ENCODE data around the gene ARHGAP24.
"Not testable (repeated sequence)": the region's sequence is repeated elsewhere in the genome, so short reads cannot be mapped to it uniquely, and the experiment has no call there.

Gene ARHGAP24

DNA sequence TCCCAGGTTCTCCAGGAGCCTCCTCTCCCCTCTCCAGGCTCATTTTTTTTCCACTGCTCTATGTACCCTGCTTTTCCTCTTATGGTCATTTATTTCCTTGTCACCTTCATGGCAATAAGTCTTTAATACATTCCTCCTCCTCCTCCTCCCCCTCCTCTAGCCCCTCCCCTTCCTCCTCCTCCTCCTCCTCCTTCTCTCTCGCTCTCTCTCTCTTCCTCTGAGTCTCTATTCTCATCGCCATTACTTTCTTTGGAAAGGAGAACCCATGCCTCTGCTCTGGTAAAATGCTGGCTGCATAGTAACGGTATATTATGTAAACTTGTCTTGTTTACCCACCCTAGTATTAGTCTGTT is 35.7 kb downstream of the ARHGAP24 start:
- Histone ChIP-seq H3K36me3 (ENCODE audit: control insufficient read depth in 4 of 4, insufficient read depth in 4 of 4, low read length in 3 of 4) (no peaks in the 10 kb centered on the region), H3K4me3 (ENCODE audit: control insufficient read depth in 1 of 7, extremely low read depth in 1 of 7, insufficient read depth in 4 of 7, low read depth in 2 of 7, low read length in 6 of 7) (no peak overlapping the region), H3K27me3 (replicated peaks in 2 of 5; ENCODE audit: control insufficient read depth in 4 of 5, insufficient read depth in 5 of 5, low read length in 4 of 5) (no peaks in the 10 kb centered on the region), H3K27ac (ENCODE audit: insufficient read depth in 1 of 2, low read depth in 1 of 2, low read length in 2 of 2, poor library complexity in 1 of 2, severe bottlenecking in 2 of 2) (no peak overlapping the region), H3K9me3 (ENCODE audit: control extremely low read depth in 1 of 5, control insufficient read depth in 4 of 5, insufficient read depth in 2 of 5, low read depth in 1 of 5, low read length in 4 of 5) (peaks cover 0 to 4% (median 0%) of the 10 kb centered on the region in 5 experiments), H3K4me1 (ENCODE audit: control extremely low read depth in 1 of 4, control insufficient read depth in 4 of 4, insufficient read depth in 4 of 4, low read length in 3 of 4) (peaks cover 0 to 1% (median 0%) of the 10 kb centered on the region in 4 experiments)
- WGBS (ENCODE audit: insufficient coverage) = no CpG with 5 or more reads among the region's 3 CpGs
- CTCF ChIA-PET = no interaction called here
- no peak for DNase-seq
- POLR2A ChIA-PET = no interaction called here

DNA sequence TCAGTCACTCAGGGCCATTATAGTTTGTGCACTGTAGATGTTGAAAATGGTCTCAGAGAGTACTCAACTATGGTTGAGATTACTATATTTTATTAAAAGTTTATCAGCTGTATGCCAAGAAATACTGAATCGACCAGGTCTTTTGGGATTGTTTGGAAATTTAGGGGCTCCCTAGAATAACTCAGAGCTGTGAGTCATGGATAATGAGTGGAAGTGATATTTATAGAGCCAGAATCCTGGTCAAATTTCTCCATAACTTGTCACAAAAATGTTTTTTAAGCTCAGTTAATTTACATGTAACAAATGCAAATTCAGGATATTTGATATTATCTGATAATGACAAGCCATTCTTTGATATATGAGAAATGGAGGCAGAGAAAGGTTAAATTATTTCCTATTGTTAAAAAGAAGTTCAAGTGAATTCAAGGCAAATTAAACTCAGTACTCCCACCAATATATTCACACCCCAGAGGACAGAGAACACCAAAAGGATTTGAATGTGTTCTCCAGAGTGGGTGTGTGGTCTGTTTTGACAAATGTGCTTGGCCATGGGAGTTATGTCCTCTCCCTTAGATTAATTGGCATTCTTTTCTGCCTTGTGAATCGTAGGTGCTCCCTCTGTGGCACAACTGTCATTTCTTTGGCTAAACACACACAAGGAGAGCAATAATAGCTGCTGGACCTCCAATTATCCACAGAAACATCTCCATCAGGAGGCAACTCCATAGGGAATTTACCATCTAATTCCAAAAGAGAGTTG is 37.7 kb downstream of the ARHGAP24 start:
- Histone ChIP-seq H3K9me3 (ENCODE audit: control extremely low read depth in 1 of 5, control insufficient read depth in 4 of 5, insufficient read depth in 2 of 5, low read depth in 1 of 5, low read length in 4 of 5) (no peaks in the 10 kb centered on the region), H3K4me3 (ENCODE audit: control insufficient read depth in 1 of 7, extremely low read depth in 1 of 7, insufficient read depth in 4 of 7, low read depth in 2 of 7, low read length in 6 of 7) (no peak overlapping the region), H3K27ac (ENCODE audit: insufficient read depth in 1 of 2, low read depth in 1 of 2, low read length in 2 of 2, poor library complexity in 1 of 2, severe bottlenecking in 2 of 2) (no peak overlapping the region), H3K4me1 (ENCODE audit: control extremely low read depth in 1 of 4, control insufficient read depth in 4 of 4, insufficient read depth in 4 of 4, low read length in 3 of 4) (peaks cover 0 to 1% (median 0%) of the 10 kb centered on the region in 4 experiments), H3K27me3 (replicated peaks in 2 of 5; ENCODE audit: control insufficient read depth in 4 of 5, insufficient read depth in 5 of 5, low read length in 4 of 5) (no peaks in the 10 kb centered on the region), H3K36me3 (ENCODE audit: control insufficient read depth in 4 of 4, insufficient read depth in 4 of 4, low read length in 3 of 4) (no peaks in the 10 kb centered on the region)
- CTCF ChIA-PET = interaction anchor here (1.4 kb wide), 1 partner anchor 14 kb away, joined by 3 read pairs; no protein-coding TSS in a partner anchor
- DNase-seq = no peak
- WGBS (ENCODE audit: insufficient coverage) = 38% methylated on average over 1 of the region's 2 CpGs
- POLR2A ChIA-PET = interaction anchor here (0.6 kb wide), 1 partner anchor 29 kb away, joined by 3 read pairs; no protein-coding TSS in a partner anchor

DNA sequence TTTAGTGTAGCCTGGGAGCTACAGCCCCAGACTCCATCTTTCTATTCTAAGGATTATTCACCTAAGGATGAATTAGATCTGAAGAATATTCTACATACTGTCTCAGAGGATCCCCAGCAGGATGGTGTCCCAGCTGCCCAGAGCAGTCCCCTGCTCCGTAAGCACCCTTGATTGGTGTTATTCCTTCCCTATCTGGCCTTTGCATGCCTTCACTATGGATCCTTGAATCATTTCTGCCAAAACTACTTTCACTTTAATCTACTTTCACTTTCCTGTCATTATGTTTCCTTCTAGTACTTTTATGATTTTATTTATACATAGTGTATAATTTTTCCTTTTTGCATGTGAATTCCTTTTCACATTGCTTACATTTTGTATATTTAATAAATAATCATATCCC is 39.2 kb downstream of the ARHGAP24 start:
- ChIA-PET POLR2A (no interaction called here), CTCF (no interaction called here)
- peak overlapping the region in 1 of 7 experiments; percentile 33 for H3K4me3 ChIP-seq (ENCODE audit: control insufficient read depth in 1 of 7, extremely low read depth in 1 of 7, insufficient read depth in 4 of 7, low read depth in 2 of 7, low read length in 6 of 7)
- no peaks in the 10 kb centered on the region for H3K27me3 ChIP-seq (replicated peaks in 2 of 5; ENCODE audit: control insufficient read depth in 4 of 5, insufficient read depth in 5 of 5, low read length in 4 of 5)
- DNase-seq = peak in 1 of 3 donors; percentile 20
- no peaks in the 10 kb centered on the region for H3K9me3 ChIP-seq (ENCODE audit: control extremely low read depth in 1 of 5, control insufficient read depth in 4 of 5, insufficient read depth in 2 of 5, low read depth in 1 of 5, low read length in 4 of 5)
- no peak overlapping the region for H3K27ac ChIP-seq (ENCODE audit: insufficient read depth in 1 of 2, low read depth in 1 of 2, low read length in 2 of 2, poor library complexity in 1 of 2, severe bottlenecking in 2 of 2)
- 64% methylated on average over 1 of the region's 1 CpG for WGBS (ENCODE audit: insufficient coverage)
- H3K4me1 ChIP-seq (ENCODE audit: control extremely low read depth in 1 of 4, control insufficient read depth in 4 of 4, insufficient read depth in 4 of 4, low read length in 3 of 4) = peaks cover 0 to 1% (median 0%) of the 10 kb centered on the region in 4 experiments
- H3K36me3 ChIP-seq (ENCODE audit: control insufficient read depth in 4 of 4, insufficient read depth in 4 of 4, low read length in 3 of 4) = no peaks in the 10 kb centered on the region

DNA sequence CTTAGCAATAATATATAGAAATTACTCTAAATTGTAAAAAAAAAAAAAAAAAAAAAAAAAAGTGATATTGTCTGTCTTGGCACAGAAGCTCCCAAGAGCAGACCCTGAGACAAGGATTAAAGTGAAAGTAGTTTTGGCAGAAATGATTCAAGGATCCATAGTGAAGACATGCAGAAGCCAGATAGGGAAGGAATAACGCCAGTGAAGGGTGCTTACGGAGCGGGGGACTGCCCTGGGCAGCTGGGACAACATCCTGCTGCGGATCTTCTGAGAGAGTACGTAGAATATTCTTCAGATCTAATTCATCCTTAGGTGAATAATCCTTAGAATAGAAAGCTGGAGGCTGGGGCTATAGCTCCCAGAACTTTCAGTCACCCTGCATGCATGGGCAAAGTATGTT is 39.8 kb downstream of the ARHGAP24 start:
- ChIA-PET POLR2A (interaction anchor here (0.6 kb wide), 1 partner anchor 201 kb away, joined by 4 read pairs; no protein-coding TSS in a partner anchor), CTCF (no interaction called here)
- WGBS (ENCODE audit: insufficient coverage) = 92% methylated on average over 2 of the region's 5 CpGs
- no peak for DNase-seq
- Histone ChIP-seq H3K27me3 (replicated peaks in 2 of 5; ENCODE audit: control insufficient read depth in 4 of 5, insufficient read depth in 5 of 5, low read length in 4 of 5) (no peaks in the 10 kb centered on the region), H3K27ac (ENCODE audit: insufficient read depth in 1 of 2, low read depth in 1 of 2, low read length in 2 of 2, poor library complexity in 1 of 2, severe bottlenecking in 2 of 2) (no peak overlapping the region), H3K4me1 (ENCODE audit: control extremely low read depth in 1 of 4, control insufficient read depth in 4 of 4, insufficient read depth in 4 of 4, low read length in 3 of 4) (peaks cover 0 to 1% (median 0%) of the 10 kb centered on the region in 4 experiments), H3K4me3 (ENCODE audit: control insufficient read depth in 1 of 7, extremely low read depth in 1 of 7, insufficient read depth in 4 of 7, low read depth in 2 of 7, low read length in 6 of 7) (no peak overlapping the region), H3K36me3 (ENCODE audit: control insufficient read depth in 4 of 4, insufficient read depth in 4 of 4, low read length in 3 of 4) (no peaks in the 10 kb centered on the region), H3K9me3 (ENCODE audit: control extremely low read depth in 1 of 5, control insufficient read depth in 4 of 5, insufficient read depth in 2 of 5, low read depth in 1 of 5, low read length in 4 of 5) (no peaks in the 10 kb centered on the region)

DNA sequence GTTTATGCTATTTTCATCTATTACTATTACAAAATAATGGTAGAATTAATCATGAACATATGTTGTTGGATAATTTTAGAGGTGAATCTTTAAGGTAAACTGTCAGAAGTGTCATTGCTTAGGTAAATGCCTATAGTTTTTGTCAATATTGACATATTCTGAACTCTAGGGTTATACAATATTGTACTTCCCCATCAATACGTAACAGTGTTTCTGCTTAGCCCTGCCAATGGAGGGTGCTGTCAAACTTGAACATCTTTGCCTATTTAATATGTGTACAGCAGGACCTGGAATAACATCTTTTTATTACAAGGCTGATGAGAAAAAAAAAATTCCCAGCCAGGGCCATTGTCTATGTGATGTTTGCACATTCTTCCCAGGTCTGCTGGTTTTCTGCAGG is 40.8 kb downstream of the ARHGAP24 start:
- H3K36me3 ChIP-seq (ENCODE audit: control insufficient read depth in 4 of 4, insufficient read depth in 4 of 4, low read length in 3 of 4) = no peaks in the 10 kb centered on the region
- no peak overlapping the region for H3K27ac ChIP-seq (ENCODE audit: insufficient read depth in 1 of 2, low read depth in 1 of 2, low read length in 2 of 2, poor library complexity in 1 of 2, severe bottlenecking in 2 of 2)
- POLR2A ChIA-PET = no interaction called here
- H3K4me3 ChIP-seq (ENCODE audit: control insufficient read depth in 1 of 7, extremely low read depth in 1 of 7, insufficient read depth in 4 of 7, low read depth in 2 of 7, low read length in 6 of 7) = no peak overlapping the region
- CTCF ChIA-PET = interaction anchor here (0.6 kb wide), 1 partner anchor 156 kb away, joined by 3 read pairs; no protein-coding TSS in a partner anchor
- H3K27me3 ChIP-seq (replicated peaks in 2 of 5; ENCODE audit: control insufficient read depth in 4 of 5, insufficient read depth in 5 of 5, low read length in 4 of 5) = no peaks in the 10 kb centered on the region
- WGBS (ENCODE audit: insufficient coverage) = no CpG with 5 or more reads among the region's 1 CpG
- H3K9me3 ChIP-seq (ENCODE audit: control extremely low read depth in 1 of 5, control insufficient read depth in 4 of 5, insufficient read depth in 2 of 5, low read depth in 1 of 5, low read length in 4 of 5) = no peaks in the 10 kb centered on the region
- DNase-seq = no peak
- H3K4me1 ChIP-seq (ENCODE audit: control extremely low read depth in 1 of 4, control insufficient read depth in 4 of 4, insufficient read depth in 4 of 4, low read length in 3 of 4) = peaks cover 0 to 1% (median 0%) of the 10 kb centered on the region in 4 experiments

DNA sequence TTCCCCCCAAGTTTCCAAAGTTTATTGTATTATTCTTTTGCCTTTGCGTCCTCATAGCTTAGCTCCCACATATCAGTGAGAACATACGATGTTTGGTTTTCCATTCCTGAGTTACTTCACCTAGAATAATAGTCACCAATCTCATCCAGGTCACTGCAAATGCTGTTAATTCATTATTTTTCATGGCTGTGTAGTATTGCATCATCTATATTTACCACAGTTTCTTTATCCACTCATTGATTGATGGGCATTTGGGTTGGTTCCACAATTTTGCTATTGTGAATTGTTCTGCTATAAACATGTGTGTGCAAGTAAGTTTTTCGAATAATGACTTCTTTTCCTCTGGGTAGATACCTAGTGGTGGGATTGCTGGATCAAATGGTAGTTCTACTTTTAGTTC is 43.6 kb downstream of the ARHGAP24 start:
- whole genome bisulfite sequencing (ENCODE audit: insufficient coverage) = 100% methylated on average over 2 of the region's 3 CpGs
- H3K4me3 ChIP-seq (ENCODE audit: control insufficient read depth in 1 of 7, extremely low read depth in 1 of 7, insufficient read depth in 4 of 7, low read depth in 2 of 7, low read length in 6 of 7); H3K4me1 ChIP-seq (ENCODE audit: control extremely low read depth in 1 of 4, control insufficient read depth in 4 of 4, insufficient read depth in 4 of 4, low read length in 3 of 4); H3K27me3 ChIP-seq (replicated peaks in 2 of 5; ENCODE audit: control insufficient read depth in 4 of 5, insufficient read depth in 5 of 5, low read length in 4 of 5); H3K36me3 ChIP-seq (ENCODE audit: control insufficient read depth in 4 of 4, insufficient read depth in 4 of 4, low read length in 3 of 4); H3K27ac ChIP-seq (ENCODE audit: insufficient read depth in 1 of 2, low read depth in 1 of 2, low read length in 2 of 2, poor library complexity in 1 of 2, severe bottlenecking in 2 of 2); CTCF ChIA-PET; H3K9me3 ChIP-seq (ENCODE audit: control extremely low read depth in 1 of 5, control insufficient read depth in 4 of 5, insufficient read depth in 2 of 5, low read depth in 1 of 5, low read length in 4 of 5); POLR2A ChIA-PET; DNase-seq: not testable (repeated sequence)

DNA sequence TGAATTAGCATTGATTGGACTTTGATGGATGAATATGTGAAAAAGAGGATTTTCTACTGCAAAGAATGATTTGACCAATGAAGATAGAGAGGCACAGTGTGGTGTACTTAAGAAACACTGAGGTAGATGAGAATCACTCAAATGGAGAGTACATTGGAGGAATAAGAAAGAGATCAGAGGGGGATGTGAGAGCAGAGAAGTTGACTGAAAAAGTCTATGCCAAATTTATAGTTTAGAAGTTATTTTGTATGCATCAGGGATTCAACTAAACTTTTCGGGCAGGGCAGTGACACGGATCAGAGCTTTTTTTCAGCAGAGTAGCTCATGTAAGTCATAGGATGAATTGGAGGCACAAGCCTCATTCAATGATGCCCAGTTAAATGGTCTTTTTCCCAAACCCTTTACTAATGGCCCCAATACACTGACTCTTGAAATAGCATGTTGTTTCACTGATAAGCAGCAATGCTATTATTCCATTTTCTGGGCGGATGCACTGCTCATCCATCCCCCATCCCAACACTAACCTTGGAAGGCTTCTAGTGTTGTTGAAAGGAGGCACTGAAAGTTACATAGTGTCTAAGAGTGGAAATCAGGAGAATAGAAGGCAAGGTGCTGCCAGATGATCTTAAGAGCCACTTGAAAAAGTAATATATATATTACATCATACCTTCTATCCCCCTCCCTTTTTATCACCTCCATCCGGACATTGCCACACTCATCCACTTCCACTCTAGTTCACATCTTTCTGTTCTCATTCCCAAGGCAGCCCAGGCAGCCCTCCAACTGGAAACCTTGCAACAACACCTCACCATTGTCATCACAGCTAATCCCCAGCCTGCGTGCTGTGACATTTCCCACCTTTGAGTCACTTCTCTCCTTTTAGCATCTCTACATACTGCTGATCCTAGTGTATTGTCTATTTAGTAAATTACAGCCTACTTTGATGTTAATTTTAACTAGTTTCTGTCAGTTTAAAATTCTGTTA is 46.1 kb downstream of the ARHGAP24 start:
- DNase-seq = no peak
- H3K36me3 ChIP-seq (ENCODE audit: control insufficient read depth in 4 of 4, insufficient read depth in 4 of 4, low read length in 3 of 4) = no peaks in the 10 kb centered on the region
- WGBS (ENCODE audit: insufficient coverage) = 100% methylated on average over 3 of the region's 5 CpGs
- H3K9me3 ChIP-seq (ENCODE audit: control extremely low read depth in 1 of 5, control insufficient read depth in 4 of 5, insufficient read depth in 2 of 5, low read depth in 1 of 5, low read length in 4 of 5) = no peaks in the 10 kb centered on the region
- H3K27ac ChIP-seq (ENCODE audit: insufficient read depth in 1 of 2, low read depth in 1 of 2, low read length in 2 of 2, poor library complexity in 1 of 2, severe bottlenecking in 2 of 2) = no peak overlapping the region
- ChIA-PET POLR2A (no interaction called here), CTCF (no interaction called here)
- H3K4me1 ChIP-seq (ENCODE audit: control extremely low read depth in 1 of 4, control insufficient read depth in 4 of 4, insufficient read depth in 4 of 4, low read length in 3 of 4) = no peaks in the 10 kb centered on the region
- H3K27me3 ChIP-seq (replicated peaks in 2 of 5; ENCODE audit: control insufficient read depth in 4 of 5, insufficient read depth in 5 of 5, low read length in 4 of 5) = no peaks in the 10 kb centered on the region
- H3K4me3 ChIP-seq (ENCODE audit: control insufficient read depth in 1 of 7, extremely low read depth in 1 of 7, insufficient read depth in 4 of 7, low read depth in 2 of 7, low read length in 6 of 7) = no peak overlapping the region

All from common myeloid progenitor, CD34-positive (primary cell).